Suppressor macrophage treated with lipopolysaccharide for 1 hour (primary cell): ENCODE measurements around the gene NMNAT2.
"Not testable (repeated sequence)": the region's sequence is repeated elsewhere in the genome, so short reads cannot be mapped to it uniquely, and the experiment has no call there.

Experiments used
- DNase-seq, 3 donors: peaks; one replicate each; pipeline ENCODE4 v3.0.0-alpha.2; 2020 to 2022

The NMNAT2 gene

DNA sequence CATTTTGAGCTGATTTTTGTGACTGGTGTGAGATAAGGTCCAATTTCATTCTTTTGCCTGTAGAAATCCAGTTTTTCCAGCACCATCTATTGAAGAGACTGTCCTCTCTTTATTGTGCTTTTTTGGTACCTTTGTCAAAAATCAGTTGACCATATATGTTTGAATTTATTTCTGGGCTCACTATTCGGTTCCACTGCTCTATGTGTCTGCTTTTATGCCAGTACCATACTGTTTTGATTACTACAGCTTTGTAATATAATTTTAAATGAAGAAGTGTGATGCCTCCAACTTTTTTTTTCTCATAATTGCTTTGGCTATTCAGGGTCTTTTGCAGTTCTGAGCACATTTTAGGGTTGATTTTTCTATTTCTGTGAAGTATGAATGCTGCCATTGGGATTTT is 163.1 kb downstream of the NMNAT2 start:
- DNase-seq: no peak

DNA sequence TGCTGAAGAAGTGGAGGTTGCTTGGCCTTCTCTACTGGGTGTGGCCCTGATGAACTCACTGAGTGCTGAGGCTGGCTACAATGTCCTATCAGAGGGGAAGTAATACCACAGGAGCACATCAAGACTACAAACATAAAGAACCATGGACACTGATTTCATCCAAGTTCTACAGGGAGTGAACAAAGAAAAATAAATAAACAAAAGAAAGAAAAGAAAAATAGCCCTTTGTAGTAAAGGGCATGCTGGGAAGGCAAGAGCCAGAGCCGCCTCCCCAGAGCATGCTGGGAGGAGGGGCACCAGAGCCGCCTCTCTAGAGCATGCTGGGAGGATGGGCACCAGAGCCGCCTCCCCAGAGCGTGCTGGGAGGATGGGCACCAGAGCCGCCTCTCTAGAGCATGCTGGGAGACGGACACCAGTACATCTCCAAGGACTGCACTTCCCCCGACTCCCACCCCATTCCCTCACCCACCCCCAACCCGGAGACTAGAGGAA is 166.2 kb downstream of the NMNAT2 start:
- DNase-seq: no peak

DNA sequence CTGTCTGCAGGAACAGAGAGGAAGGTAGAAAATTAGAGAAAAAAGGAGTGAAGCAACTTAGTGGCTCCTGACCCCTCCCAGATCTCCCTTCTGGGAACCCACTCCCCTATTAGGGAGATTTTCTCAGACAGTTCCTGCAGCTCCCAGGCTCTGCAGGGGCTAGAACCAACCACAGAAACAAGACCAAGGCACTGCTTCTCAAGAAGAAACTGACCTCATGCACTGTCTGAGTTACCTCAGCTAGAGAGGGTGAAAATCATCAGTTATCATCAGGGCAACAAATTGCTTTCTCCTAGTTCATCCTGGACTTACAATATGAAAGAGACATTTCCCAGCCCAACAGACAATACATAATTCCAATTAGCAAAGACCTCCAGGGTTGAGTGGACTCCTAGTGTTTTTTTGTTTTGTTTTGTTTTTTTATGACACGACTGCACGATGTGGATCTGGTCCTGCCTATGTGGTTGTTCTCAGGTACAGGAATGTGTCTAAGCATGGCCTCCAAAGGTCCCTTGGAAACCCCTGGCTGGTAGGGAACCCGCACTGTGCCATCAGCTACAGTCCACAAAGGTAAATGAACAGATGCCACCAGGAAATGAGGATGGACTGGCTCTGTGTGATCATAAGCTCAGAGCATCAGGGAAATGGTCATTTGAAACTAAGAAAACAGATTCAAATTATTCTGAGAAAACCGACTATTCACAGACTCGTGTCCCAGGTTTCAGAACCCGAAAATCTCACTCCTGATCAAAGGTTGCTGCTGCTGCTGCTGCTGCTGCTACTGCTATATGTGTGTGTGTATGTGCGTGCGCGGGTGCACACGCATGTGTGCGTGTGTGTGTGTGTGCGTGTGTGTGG is 166.8 kb downstream of the NMNAT2 start:
- DNase-seq: no peak

DNA sequence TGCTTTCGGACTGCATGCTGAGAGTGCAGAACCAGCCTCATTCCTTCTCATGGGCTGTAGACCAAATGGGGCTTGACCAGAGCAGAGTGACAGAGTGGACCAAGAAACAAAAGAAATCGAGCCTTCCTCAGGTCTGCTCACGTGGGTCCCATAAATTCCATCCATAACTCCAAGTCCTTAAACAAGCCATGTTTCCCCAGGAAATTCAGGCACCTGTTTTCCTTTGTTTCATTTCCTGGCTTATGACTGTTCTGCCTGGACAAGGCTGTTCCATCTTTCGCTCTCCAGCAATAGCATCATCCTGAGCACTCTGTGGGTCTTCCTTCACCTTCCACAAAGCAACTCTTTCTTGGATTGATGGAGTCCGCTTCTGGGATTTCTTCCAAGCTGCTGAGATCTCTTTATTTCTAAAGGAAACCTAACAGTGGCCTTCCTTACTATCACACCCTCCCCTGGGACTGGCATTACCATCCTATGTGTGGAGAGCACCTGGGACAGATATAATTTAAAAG is 168.2 kb downstream of the NMNAT2 start:
- no peak for DNase-seq

DNA sequence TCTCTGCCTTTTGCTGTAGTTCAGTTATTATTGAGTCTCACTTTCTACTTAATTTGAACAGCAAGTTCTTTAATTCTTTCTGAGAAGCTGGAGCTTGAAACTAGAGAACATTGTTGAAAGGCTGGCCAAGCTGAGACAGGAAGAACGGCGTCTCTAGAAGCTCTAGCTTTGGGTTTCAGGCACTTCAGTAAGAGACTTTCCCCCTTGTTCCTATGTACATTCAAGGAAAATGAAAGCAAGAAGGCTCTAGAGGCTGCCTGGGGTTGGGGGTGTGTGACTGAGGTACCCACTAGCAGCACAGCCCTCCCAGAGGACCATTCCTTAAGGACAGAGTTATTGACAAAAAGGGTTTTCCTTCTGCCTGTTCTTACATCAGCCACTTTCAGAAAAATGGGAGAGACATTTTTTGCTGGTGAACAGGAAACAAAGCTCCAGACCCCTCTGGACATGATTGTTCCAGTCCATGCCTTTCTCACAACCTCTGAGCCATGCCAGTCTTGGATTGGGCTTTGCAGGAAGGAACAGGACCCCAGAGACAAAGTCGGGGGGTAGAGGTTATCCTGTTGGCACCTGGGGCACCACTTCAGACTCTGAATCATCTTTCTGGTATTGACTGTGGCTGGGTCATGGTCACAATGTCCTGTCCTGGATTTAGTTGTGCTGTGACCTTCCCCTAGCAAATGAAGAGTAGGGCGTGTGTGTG is 169.0 kb downstream of the NMNAT2 start:
- DNase-seq: no peak

- no peak for DNase-seq
Measured at GRCh38 chr1:183247931-183248330, 170.2 kb downstream of the NMNAT2 start.

- no peak for DNase-seq
Measured at GRCh38 chr1:183247484-183247883, 170.7 kb downstream of the NMNAT2 start.

- DNase-seq: no peak
Measured at GRCh38 chr1:183247066-183247465, 171.1 kb downstream of the NMNAT2 start.

GRCh38 chr1:183246436-183246835 is 171.7 kb downstream of the NMNAT2 start:
- no peak for DNase-seq

DNA sequence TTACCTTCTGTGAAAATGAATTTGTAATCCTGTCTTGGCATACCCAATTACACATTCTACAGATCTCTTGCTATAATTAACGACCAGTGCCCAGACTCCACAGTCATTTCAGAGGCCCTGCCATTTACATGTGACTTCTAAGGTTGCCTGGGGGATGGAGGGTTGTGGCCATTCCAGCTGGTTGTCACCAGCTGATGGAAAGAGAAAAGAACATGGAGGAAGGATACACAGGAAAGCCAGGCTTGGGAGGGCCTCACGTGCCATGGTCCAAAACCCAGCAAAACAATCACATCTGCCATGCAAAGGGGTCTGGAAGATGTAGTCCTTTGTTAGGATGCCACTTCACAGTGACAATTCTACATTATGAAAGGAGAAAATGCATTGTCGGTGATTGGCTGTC is 172.8 kb downstream of the NMNAT2 start:
- no peak for DNase-seq

DNA sequence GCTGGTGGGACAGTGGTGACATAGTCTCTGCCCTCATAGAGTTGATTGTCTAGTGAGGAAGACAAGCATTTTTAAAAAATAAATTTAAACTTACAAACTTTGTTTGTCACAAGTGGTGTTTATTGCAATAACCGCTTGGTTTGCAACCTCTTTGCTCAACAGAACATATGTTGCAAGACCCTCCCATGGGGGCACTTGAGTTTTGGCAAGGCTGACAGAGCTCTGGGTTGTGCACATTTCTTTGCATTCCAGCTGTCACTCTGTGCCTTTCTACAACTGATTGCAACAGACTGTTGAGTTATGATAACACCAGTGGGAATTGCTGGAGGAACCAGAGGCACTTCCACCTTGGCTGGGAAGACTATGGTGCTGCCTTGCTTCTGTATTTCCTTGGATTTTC is 173.7 kb downstream of the NMNAT2 start:
- DNase-seq: peak; percentile 27 to 37 (median 34)

GRCh38 chr1:183243161-183244050 is 174.8 kb downstream of the NMNAT2 start:
- peak; percentile 61 to 69 (median 63) for DNase-seq

DNA sequence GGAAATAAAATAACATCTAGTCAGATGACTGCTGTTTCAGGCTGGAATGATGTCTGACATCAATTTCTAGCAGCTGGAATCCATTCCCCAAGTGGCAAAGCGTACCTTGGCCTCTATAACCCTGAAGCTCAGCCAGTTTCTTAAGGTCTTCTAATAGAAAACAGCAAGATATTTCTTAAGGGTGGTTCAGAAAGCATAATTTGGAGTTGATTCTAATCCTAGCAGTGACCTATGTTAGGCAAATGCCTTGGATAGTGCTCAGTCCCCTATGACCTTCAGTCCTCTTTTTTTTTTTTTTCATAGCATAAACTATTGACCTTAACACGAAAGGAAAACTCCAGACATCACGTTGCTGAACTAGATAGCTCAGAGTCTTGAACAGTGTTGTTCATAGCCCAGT is 175.6 kb downstream of the NMNAT2 start:
- DNase-seq: no peak

DNA sequence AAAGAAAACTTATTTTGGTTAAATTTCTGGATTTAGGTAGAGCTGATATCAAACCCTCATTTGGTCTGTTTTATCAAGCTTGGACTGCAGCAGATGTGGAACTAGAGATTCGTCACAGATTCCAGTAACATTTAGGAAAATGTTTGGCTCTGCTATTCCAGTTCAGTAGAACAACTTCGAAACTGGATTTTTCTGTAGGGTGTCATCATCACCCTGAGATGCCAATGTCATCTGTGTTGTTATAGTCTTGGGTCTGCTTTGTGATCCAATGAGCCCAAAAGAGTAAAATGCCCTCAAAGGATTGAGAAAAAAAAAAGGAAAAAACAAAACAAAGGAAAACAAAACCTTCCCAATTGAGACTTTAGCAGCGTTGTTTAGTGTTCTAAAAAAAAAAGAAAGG is 176.7 kb downstream of the NMNAT2 start:
- DNase-seq: no peak

GRCh38 chr1:183240853-183241252 is 177.3 kb downstream of the NMNAT2 start:
- not testable (repeated sequence) for DNase-seq

DNA sequence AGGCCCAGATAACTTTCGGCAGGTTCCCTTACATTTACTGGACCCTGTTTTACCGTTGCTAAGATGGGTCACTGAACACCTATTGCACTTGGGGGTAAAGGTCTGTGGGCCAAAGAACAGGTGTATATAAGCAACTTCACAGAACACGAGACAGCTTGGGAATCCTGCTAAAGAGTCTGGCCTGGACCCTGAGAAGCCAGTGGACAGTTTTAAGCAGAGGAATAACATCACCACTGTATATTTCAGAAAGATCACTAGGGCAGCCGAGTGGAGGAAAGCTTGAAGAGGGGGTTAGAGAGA is 177.7 kb downstream of the NMNAT2 start:
- no peak for DNase-seq

GRCh38 chr1:183239793-183240525 is 178.2 kb downstream of the NMNAT2 start:
- no peak for DNase-seq

GRCh38 chr1:183239220-183239742 is 178.9 kb downstream of the NMNAT2 start:
- DNase-seq: no peak

GRCh38 chr1:183238071-183238470 is 180.1 kb downstream of the NMNAT2 start:
- peak; percentile 28 to 42 (median 31) for DNase-seq

DNA sequence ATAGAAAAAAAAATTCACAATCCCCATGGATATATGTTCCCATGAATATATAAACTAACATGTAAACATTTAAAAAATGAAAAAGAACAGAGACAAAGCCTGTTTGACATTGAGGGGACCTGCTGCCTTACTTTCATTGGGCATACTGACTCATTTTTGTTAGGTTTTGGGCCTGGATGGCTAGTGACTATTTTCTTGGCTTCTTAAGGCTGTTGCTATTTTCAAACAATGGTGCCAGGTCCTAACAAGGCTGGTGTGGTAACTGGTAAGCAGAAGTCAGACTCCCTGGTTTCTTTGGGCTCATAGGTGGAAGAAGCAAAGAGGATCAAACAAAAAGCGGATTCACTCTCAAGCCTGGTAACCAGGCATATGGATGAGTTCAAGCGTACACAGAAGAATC is 181.1 kb downstream of the NMNAT2 start:
- DNase-seq: no peak

DNA sequence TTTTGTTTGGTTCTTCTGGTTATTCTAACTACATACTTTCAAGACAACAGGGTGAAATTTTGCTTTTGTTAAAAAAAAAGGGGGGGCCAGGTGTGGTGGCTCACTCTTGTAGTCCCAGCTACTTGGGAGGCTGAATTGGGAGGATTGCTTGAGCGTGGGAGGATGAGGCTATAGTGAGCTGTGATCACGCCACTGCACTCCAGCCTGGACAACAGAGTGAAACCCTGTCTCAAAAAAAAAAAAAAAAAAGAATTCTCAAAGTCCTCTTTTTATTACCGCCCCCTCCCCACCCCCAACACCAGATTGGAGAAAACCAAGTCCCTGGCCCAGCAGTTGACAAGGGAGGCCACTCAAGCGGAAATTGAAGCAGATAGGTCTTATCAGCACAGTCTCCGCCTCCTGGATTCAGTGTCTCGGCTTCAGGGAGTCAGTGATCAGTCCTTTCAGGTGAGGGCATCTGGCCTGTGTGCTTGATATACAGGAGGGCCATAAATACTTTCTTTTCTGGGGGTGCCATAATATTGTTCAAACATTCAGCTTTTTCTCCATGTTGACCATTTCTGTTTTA is 181.9 kb downstream of the NMNAT2 start:
- no peak for DNase-seq

DNA sequence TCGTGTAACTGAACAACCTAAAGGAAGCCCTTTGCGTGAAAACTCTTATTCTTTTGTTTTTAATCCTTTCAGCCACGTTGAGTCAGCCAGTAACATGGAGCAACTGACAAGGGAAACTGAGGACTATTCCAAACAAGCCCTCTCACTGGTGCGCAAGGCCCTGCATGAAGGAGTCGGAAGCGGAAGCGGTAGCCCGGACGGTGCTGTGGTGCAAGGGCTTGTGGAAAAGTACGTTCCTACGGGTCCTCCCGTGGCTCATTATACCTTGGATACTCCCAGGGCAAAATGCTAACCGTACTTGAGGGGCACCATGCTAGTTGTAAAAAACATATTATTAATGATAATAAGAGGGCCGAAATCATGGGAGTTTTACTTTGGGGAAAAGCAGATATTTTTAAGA is 182.7 kb downstream of the NMNAT2 start:
- no peak for DNase-seq
